ENCODE measurements around the gene UNC5A. TPM values are rescaled to one million over a fixed set of nuclear protein-coding genes. Genes with fewer than 3 reads are reported as not detected.

The UNC5A gene
- polyA plus RNA-seq, 1 of the 3 experiments (the other 2 are of a cell fraction) = 0.46 TPM

- Histone ChIP-seq H3K79me2 (ENCODE audit: insufficient read depth) (no peaks in the 10 kb centered on the region), H3K9me3 (no peaks in the 10 kb centered on the region), H3F3A (replicated peaks; ENCODE audit: insufficient read depth) (no peaks in the 10 kb centered on the region), H3K9ac (no peak overlapping the region), H3K4me2 (no peak overlapping the region), H3K4me1 (ENCODE audit: control insufficient read depth in 1 of 2, insufficient read depth in 2 of 2, low read depth in 1 of 2, low read length in 1 of 2) (no peaks in the 10 kb centered on the region), H3K27me3 (ENCODE audit: insufficient read depth) (no peaks in the 10 kb centered on the region), H3K4me3 (ENCODE audit: low read depth in 2 of 2, low read length in 1 of 2) (no peak overlapping the region), H2AFZ (ENCODE audit: low read depth) (no peak overlapping the region), H3K27ac (ENCODE audit: low read depth in 2 of 2, low read length in 1 of 2) (no peak overlapping the region), H4K20me1 (ENCODE audit: insufficient read depth) (no peaks in the 10 kb centered on the region), H3K9me2 (no peaks in the 10 kb centered on the region), H3K36me3 (replicated peaks in 1 of 2; ENCODE audit: control insufficient read depth in 1 of 2, insufficient read depth in 2 of 2, low read length in 1 of 2) (no peaks in the 10 kb centered on the region)
- CTCF ChIA-PET = no interaction called here
- POLR2A ChIA-PET = no interaction called here
- WGBS (ENCODE audit: low lambda C conversion rate) = 70% methylated on average over 7 of the region's 7 CpGs
- no peak for DNase-seq
- TF ChIP-seq EZH2phosphoT487 (IDR thresholded peaks at IDR 0.05; ENCODE audit: borderline replicate concordance, low read depth) (no peak), MAX (IDR thresholded peaks at IDR 0.05; ENCODE audit: low read depth) (no peak), USF1 (IDR thresholded peaks at IDR 0.05; ENCODE audit: borderline replicate concordance, low read depth) (no peak), RFX5 (IDR thresholded peaks at IDR 0.05; ENCODE audit: low read length) (no peak), GABPA (IDR thresholded peaks at IDR 0.05; ENCODE audit: low read depth) (no peak), YY1 (IDR thresholded peaks at IDR 0.05; ENCODE audit: low read depth) (no peak), RXRA (IDR thresholded peaks at IDR 0.05; ENCODE audit: borderline replicate concordance, low read depth) (no peak), GATA2 (CRISPR knock-in tag; IDR thresholded peaks at IDR 0.05) (no peak), REST (IDR thresholded peaks at IDR 0.05; ENCODE audit: low read depth, low read length) (no peak), TAF1 (IDR thresholded peaks at IDR 0.05; ENCODE audit: borderline replicate concordance, low read depth, low read length) (no peak)
These were observed 35.0 kb upstream of the UNC5A start for GRCh38 chr5:176775409-176775808.

- ChIA-PET CTCF (no interaction called here), POLR2A (no interaction called here)
- no peaks in the 10 kb centered on the region for H3K9me3 ChIP-seq
- H3K36me3 ChIP-seq (replicated peaks in 1 of 2; ENCODE audit: control insufficient read depth in 1 of 2, insufficient read depth in 2 of 2, low read length in 1 of 2) = no peaks in the 10 kb centered on the region
- H3F3A ChIP-seq (replicated peaks; ENCODE audit: insufficient read depth) = no peaks in the 10 kb centered on the region
- H3K27ac ChIP-seq (ENCODE audit: low read depth in 2 of 2, low read length in 1 of 2) = no peak overlapping the region
- 57% methylated on average over 18 of the region's 21 CpGs for WGBS (ENCODE audit: low lambda C conversion rate)
- no peak overlapping the region for H2AFZ ChIP-seq (ENCODE audit: low read depth)
- TF ChIP-seq NRF1 (IDR thresholded peaks at IDR 0.05; ENCODE audit: low read depth, low read length) (no peak), ZBTB33 (IDR thresholded peaks at IDR 0.05; ENCODE audit: borderline replicate concordance, low read depth) (no peak), TEAD4 (IDR thresholded peaks at IDR 0.05; ENCODE audit: borderline replicate concordance, insufficient read depth) (no peak), GABPA (IDR thresholded peaks at IDR 0.05; ENCODE audit: low read depth) (no peak), FOXM1 (IDR thresholded peaks at IDR 0.05; ENCODE audit: low read depth) (no peak)
- DNase-seq = no peak
- no peak overlapping the region for H3K4me2 ChIP-seq
- H3K79me2 ChIP-seq (ENCODE audit: insufficient read depth) = no peaks in the 10 kb centered on the region
- no peaks in the 10 kb centered on the region for H3K27me3 ChIP-seq (ENCODE audit: insufficient read depth)
- no peaks in the 10 kb centered on the region for H3K9me2 ChIP-seq
- no peaks in the 10 kb centered on the region for H3K4me1 ChIP-seq (ENCODE audit: control insufficient read depth in 1 of 2, insufficient read depth in 2 of 2, low read depth in 1 of 2, low read length in 1 of 2)
- no peak overlapping the region for H3K9ac ChIP-seq
- no peaks in the 10 kb centered on the region for H4K20me1 ChIP-seq (ENCODE audit: insufficient read depth)
- no peak overlapping the region for H3K4me3 ChIP-seq (ENCODE audit: low read depth in 2 of 2, low read length in 1 of 2)
These were observed 34.1 kb upstream of the UNC5A start for GRCh38 chr5:176776141-176776865.
